ENCODE data around the gene ALOXE3.
"Not testable (repeated sequence)": the region's sequence is repeated elsewhere in the genome, so short reads cannot be mapped to it uniquely, and the experiment has no call there.

GRCh38 chr17:8061851-8062250 is 56.5 kb downstream of the ALOXE3 start:
- TF ChIP-seq CTCF, POLR2A (IDR thresholded peaks at IDR 0.05): not testable (repeated sequence)
